ENCODE results near the gene CDK6. TPM values are rescaled to one million over a fixed set of nuclear protein-coding genes. Genes with fewer than 3 reads are reported as not detected.

The CDK6 gene
- polyA plus RNA-seq, 1 donor = 51.0 TPM

DNA sequence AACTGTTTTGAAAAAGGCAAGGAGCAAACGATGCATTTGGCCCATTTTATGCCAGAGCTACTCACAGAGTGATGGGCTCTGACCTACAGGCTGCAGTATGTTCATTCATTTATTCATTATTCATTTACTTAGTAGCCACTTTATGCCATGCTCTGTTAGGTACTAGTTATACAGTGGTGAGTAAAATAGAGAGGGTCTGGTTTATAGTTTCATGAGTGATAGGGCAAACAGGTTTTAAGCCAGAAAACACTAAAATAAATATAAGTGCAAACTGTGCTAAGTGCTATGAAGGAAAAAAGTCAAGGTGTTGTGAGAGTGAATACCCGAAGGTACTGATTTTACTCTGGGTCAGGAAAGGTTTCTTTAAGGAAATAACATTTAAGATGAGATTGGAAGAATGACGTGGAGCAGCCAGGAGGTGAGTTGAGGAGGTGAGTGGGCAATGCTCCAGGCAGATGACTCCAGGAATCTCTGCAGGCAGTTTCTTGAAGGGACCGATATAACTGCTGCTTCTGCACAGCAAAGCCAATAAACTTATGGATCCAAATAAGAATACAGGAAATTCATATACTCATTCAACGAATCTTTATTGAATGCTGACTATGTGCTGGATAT lies 189.3 kb downstream of the CDK6 start:
- no peak for DNase-seq (ENCODE audit: low read depth)

DNA sequence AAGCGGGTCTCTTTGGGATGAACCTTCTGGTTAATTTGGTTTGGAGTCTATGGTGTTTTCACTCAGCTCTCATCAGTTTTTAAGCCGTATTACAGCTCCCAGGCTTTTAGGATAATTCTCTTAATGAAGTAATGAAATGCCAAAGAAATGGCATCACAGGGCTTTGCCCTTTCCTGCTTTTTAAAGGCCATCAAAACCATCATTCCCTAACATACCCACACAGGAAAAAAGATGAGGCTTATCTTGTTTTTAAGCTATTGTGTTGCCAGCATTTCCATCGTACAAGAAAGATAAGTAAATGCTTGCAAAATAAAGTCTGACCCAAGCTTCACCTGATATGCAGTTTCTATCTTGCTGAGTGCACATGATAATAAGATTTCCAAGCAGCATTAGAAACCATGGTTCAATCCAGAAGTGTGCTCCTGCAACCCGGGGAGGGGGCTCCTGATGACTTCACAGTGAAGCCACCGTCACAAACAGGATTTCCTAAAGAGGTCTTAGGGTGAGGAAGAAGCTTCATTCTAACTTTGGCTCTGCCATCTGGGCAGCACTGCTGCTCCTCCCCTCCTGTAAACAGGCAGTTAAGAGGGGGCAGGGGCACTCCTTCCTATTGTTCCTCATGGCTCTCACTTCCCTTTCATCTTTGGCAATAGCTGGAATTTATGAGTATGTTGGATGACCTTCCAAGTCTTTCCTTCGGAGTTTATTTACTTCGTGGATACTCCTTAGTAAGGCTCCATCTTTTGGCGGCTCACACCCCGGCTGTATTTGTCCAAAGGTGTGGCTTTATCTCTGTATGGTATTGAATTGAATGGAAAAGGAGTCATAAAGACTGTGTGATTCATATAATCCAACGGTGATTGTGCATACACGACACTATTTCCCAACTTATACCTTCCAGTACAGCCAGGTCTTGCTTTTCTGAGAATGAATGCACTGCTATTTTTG lies 191.0 kb downstream of the CDK6 start:
- no peak for DNase-seq (ENCODE audit: low read depth)

DNA sequence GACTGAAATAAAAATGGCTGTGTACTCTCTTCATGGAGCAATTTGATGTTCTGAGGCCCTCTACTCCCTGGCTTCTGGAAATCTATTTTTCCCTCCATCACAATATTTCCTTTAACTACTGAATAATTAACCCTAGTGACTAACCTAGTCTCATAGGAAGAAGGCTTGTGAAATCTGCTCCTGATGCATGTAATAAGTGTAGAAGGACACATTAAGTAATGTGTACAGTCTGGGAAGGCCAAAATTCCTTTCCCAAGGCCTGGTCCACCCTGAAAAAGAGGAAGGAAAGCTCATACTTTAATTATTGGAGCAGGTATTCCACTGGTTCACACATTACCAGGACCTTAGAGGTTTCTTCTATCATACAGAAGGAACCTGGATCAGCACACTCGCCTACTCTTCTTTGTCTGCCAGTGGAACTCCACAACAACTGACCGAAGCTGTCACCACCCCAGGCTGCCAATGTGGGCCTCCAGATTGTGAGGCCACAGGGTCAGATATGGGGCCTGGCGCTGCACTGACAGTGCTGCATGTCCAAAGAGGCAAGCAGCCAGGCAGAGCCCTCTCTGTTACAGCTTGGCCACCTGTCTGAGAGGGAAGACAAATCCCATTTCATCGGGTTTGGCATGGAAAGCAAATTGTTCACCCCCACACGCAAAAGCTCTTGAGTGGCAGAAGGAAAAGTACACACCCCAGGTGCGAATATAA lies 191.8 kb downstream of the CDK6 start:
- no peak for DNase-seq (ENCODE audit: low read depth)

DNA sequence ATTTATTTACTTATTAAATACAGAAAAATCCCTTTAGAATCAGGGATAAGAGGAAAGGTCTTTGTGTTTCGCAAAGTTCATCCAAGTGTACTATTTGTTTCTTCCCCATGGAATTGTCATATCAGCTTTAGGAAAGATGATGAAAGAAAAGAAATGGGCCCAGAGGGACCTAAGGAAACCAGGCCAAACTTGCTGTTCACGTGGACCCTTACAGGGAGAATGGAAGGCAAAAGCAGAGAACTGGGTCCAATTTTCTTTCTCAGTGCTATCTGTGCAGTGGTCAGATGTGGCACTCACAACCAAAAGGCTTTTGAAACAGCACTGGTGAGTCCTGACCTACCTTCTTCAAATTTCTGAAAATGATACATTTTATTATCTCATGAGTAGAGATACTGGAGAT lies 192.6 kb downstream of the CDK6 start:
- DNase-seq (ENCODE audit: low read depth) = no peak

DNA sequence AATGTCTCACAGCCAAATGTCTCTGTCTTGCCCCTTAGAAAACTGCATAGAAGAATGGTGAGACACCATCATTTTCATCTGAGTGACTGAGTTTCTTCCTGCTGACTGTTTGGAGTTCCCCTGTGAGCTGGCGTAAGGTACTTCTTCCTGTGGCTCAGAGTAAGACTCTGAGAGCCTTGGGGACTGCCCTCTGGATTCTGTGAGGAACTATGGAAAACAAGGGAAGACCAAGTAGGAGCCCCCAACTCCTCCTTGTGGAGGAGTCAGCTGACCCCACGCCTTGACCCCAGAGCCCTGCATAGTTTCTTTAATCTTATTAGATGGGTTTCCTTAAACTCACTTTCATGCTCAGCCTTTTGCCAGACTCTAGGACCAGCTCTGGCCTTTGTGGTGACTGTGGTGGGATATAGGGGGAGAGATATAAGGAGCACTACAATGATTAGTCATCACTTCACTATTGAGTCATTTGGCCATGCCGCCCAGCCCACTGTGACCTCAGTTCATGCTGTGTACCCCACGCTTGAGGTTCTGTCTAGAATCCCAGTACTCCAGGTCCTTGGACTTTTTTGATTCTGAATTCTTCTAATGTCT lies 194.4 kb downstream of the CDK6 start:
- no peak for DNase-seq (ENCODE audit: low read depth)

DNA sequence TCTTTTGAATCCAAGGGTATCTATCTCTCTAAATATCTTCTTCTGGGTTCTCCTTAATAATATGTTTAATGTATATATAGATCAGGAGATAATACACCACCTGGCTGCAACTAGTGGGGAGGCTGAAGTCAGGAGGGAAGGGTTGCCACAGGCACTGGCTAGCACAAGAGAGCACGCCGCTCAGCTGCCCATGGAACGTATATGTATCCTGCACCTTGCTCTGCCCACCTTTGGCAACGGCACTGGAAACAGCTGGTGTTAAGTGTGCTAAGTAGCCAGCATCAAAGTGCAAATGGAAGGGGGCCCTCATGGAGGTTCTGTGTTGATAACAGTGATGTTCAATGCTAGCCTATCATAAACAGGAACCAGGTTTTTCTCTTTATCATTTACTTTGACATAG lies 196.4 kb downstream of the CDK6 start:
- DNase-seq (ENCODE audit: low read depth) = no peak

DNA sequence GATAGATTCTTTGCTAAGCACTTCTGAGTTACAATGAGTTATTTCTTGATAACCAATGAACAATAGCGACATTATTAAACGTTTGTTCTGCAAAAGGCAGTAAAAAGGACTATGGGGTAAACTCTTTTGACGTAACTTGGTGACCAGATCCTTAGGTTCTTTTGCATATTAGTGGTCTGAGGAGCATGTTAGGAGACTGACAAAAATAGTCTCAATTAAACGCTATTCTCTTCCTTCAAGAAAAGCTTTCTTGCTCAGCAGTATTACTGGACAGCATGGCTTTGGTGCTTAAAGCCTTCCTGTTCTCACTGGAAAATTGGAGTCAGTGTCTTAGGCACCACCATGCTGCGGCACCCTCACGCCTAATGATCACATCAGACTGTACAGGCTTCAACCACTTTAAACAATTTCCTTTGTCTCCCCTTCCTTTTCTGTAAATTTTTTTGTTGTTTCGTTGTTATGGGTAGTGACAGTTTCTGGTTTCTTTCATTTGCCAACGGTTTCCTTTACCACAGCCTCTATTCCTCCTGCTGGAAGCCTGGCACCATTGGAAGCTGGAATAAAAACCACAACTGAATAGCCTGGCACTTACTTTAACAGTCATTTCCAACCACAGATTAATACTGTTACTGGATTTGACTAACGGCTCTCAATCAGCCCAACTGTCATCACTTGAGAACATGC lies 197.0 kb downstream of the CDK6 start:
- DNase-seq (ENCODE audit: low read depth) = no peak

DNA sequence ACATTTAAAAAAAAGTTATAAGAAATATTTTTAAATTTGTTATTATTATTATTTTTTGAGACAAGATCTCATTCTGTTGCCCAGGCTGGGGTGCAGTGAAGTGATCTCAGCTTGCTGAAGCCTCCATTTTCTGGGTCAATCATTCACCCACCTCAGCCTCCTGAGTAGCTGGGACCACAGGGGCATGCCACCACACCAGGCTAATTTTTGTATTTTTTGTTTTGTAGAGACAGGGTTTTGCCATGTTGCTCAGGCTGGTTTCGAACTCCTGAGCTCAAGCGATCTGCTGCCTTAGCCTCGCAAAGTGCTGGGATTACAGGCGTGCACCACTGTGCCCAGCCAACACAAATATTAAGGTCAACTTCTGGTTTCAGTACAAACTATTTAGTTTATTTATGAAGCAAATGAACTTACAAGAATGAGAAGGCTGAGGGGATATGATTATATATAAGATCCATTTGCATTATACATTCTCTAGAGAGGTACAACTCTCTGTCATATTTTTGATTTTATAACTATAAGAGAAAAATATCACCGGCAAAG lies 200.3 kb downstream of the CDK6 start:
- no peak for DNase-seq (ENCODE audit: low read depth)

DNA sequence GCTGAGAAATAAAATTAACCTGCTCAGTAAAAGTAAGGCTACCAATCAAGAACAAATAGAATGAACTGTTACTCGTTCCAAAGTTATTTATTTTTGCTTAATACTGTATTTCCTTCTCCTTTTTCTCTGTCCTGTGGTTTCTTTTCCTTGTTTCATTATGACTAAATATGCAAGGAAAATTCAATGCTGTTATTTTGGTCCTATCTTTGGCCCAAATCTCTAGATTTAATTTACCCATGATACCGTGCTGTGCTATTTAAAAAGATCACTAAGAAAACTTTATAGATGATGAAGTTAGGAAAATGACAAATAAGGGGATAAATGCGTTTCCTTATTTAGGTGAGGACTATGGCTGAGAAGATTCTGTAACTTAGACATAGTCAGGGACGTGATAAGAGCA lies 200.8 kb downstream of the CDK6 start:
- DNase-seq (ENCODE audit: low read depth) = no peak

DNA sequence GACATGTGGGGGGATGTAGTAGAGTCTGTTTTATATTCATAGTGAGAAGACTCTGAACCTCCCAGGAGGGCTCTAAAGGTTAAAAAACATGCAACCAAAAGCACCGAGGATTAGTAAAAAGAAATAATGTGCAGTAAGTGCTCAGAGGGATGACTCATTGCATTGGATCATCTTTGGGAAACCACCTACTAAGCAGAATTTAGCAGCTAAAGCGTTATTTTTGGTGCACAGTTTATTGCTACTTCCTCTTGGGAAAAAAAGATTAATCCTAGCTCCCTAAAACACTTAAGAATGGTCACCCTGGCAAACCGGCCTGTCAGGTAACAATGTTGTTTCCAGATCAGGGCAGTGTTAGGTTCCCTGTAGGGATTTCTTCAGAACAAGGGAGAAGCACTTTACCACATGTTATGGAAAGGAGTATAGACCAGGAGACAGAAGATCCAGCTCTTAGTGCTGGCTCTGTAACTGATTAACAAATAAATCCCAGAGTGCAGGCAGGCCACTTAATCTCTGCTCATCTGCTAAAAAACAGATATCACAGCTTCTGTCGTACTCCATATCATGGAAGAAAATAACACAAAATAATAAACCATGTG lies 201.4 kb downstream of the CDK6 start:
- no peak for DNase-seq (ENCODE audit: low read depth)

DNA sequence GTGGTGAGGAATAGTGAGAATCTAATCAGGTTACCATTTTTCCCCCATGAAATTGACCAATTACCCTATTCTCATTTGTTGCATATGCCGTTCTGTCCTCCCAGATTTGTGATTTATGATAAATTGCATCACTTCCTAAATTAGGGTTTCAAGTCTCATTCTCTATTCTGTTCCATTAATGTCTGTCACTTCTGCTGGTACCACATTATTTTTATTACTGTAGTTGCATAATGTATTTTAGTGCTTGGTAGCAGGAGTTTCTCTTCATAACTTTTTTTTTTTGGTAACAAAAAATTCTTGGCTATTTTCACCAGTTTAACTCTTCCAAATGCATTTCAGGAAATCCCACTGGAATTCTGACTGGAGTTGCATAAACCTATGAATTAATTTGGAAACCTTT lies 202.2 kb downstream of the CDK6 start:
- DNase-seq (ENCODE audit: low read depth) = no peak

DNA sequence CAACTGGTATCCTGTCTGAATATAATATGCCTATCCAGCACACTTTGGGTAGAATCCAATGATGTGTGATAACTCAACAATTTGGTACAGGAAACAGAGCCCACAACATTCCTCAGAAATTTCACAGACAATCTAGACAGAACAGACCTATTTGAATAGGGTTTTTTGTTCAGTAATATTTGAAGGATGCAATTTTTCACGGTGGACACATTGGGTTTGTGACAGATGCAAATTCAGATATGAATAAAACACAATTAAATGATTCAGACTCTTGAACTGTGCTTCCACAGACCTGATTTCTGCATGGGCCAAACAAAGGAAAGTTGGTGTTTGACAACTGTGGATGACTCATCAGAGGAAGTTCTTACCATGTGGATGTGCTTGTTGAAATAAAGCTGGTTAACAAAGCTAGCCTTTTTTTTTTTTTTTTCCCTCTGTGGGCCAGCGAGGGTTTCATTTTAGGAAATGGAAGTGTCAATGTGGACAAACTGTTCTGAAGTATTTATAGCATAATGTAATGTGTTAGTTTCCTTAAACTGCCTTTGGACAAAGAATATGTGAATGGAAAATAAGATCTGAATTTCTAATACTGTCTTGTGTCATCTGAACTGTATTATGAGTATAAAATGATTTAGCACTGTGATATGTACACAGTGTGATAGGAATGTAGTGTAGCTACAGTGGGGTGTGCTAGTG lies 203.0 kb downstream of the CDK6 start:
- DNase-seq (ENCODE audit: low read depth) = peak; percentile 44

DNA sequence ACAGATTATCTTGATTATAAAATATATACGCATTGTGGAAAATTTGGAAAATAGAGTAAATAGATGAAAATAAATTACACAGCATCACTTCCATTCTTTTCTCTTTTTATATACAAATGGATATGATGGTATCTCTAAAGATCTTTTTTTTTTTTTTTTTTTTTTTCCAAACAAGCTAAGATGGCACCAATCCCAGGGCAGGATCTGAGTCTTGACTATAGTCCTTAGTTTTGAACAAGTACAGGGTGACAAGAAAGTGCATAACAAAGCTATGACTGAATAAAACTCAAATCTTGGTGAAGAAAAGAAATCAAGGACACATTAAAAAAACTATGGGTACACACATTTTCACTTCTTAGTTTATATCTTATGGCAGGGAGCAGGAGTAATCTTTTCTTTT lies 203.6 kb downstream of the CDK6 start:
- no peak for DNase-seq (ENCODE audit: low read depth)

DNA sequence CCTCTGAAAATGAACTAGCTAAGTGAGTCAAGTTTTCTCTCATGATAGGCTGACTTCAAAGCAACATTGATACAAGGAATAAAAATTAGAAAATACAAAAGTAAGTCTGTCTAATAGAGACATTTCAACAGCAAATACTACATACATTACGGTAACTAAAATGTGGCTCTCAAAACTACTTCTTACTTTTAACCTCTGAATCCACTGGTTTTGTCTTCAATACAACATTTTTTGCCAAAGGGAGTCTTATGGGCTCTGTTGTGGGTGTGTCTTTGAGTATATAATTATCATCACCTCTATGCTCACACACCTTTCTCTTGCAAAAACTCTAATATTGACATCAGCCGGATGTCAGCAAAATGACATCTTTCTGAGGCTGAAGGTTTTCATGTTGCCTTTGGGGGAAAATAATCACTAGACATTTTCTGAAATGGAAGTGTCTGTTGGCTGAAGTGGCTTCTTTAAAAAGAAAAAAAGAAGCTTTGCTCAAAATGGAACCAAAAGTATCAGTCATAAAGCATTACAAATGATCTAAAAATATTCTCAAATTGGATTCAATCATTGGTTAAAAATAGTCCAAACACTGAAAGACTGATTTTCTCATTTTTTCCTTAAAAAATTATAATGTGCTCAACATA lies 204.4 kb downstream of the CDK6 start:
- no peak for DNase-seq (ENCODE audit: low read depth)

DNA sequence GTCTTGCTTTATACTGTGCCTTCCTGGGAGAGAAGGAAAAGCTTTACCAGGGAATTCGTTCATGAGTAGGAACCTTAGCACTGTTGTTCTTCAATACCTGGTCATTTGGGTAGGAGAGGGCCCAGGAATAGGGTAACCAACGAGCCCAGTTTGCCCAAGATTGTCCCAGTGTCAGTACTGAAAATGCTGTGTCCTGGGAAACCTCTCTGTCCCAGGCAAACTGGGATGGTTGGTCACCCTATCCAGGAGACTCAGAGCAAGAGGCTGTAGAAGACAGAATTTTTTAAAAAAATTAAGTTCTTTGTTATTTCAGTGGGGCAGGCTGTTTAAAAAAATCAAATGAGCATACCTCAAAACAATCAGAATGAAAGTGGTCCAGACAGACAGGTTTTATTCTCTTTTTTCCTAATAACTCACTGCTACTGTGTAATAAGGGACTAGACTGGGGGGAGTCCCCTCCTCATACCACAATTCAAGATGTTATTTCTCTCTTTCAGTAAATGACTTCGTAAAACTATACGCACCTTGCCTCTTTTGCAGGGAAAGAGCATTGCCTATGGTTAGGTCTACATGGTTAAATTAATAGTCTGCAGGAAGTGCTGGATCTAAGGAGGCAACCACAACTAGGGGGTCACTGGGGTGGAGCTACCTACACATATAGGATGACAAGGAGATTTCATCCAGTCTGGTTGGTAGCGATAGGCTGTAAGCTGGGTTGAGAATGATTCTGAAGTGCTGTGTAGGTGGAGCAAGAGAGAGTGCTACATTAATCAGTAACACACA lies 205.1 kb downstream of the CDK6 start:
- DNase-seq (ENCODE audit: low read depth) = no peak

DNA sequence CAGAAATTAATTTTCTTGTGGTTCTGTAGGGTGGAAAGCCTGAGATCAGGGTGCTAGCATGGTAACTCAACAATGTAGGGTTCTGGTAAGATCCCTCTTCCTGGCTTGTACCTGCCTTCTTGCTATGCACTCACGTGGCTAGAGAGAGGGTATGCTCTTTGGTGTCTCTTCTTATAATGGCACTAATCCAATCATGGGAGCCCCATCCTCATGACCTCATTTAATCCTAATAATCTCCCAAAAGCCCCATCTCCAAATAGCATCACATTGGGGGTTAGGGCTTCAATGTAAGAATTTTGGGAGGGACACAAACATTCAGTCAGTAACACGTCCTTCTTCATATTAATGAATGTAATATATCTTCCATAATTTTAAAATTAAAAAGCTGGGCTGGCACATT lies 206.6 kb downstream of the CDK6 start:
- no peak for DNase-seq (ENCODE audit: low read depth)

DNA sequence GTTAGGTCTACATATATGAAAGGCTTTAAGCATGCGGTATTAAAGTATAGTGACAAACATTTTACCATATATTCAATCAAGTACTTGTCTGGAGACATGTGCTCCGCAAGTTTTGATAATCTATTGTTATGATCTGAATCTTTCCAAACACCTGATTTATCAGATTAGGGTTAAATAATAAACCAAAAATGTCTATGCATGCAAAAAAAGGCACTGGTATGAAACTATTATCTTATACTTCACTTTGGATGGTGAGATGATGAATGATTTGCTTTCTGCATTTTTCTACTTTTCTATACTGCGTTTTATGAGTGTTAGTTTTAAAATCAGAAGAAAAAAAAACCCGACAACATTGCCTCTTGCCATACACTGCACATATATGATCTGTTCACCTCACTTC lies 208.4 kb downstream of the CDK6 start:
- no peak for DNase-seq (ENCODE audit: low read depth)

DNA sequence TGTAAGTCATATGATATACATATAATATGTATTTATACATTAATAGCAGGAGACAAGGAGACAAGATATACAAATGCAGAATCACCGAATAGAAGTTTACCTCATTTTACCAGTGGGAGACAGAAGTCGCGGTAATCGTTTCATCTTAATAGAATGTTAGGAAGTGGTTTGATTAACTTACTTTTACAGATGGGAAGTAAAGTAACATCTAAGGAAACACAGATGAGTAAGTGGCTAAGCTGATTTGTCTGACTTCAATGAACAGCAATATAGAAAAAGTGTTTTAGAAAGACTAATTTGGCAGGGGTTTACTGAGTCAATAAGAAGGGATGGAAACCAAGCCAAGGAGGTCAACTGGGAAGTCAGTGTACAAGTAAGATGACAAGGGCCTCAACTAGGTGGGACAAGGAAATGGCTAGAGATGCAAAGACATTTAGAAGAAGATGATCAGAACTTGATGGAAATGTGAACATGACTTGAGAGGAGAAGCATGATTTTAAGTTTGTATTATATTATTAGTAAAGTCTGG lies 210.0 kb downstream of the CDK6 start:
- no peak for DNase-seq (ENCODE audit: low read depth)

DNA sequence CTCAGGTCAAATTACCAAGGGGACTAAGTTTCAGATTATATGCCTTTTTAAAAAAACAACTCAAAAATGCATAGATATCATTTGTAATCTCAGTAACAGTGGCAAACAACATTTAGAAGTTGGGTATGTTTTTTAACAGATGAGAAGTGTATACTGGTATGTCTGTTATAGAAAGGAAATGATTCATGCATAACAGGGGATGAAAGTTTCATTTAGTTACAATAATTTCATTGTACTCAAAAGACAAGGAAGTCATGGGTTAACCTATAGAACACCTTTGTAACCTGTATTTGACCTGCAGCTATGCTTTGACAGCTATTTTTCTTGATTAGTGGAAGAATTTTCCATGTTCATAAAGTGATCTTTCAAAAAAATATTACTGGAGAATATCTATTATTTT lies 210.8 kb downstream of the CDK6 start:
- DNase-seq (ENCODE audit: low read depth) = no peak
